ENCODE measurements around the gene FBXO5. TPM values are rescaled to one million over a fixed set of nuclear protein-coding genes. Genes with fewer than 3 reads are reported as not detected.
A peak's percentile ranks its signal among the peaks of the same experiment; 100 is the strongest.

The FBXO5 gene
- total RNA-seq, 1 donor, result 6.5 TPM

GRCh38 chr6:152978058-152978457, 4.8 kb downstream of the FBXO5 start:
- Histone ChIP-seq H3K27ac (ENCODE audit: low read depth, low read length) (peak overlapping the region; percentile 45), H2AFZ (ENCODE audit: low read length) (no peak overlapping the region), H3K27me3 (ENCODE audit: insufficient read depth, low read length) (no peaks in the 10 kb centered on the region), H3K4me1 (ENCODE audit: insufficient read depth, low read length) (peaks cover 30% of the 10 kb centered on the region), H3K4me3 (ENCODE audit: insufficient read depth, low read length) (no peak overlapping the region), H3K9me3 (ENCODE audit: low read depth, low read length) (no peaks in the 10 kb centered on the region), H3K79me2 (ENCODE audit: insufficient read depth, low read length) (peaks cover 98% of the 10 kb centered on the region), H3K36me3 (ENCODE audit: insufficient read depth, low read length) (peaks cover 19% of the 10 kb centered on the region), H3K4me2 (ENCODE audit: insufficient read depth, low read length) (no peak overlapping the region), H4K20me1 (ENCODE audit: insufficient read depth, low read length) (peaks cover 9% of the 10 kb centered on the region)
- no peak for DNase-seq (ENCODE audit: insufficient read length, low spot score, missing footprints)
- TF ChIP-seq CTCF (IDR thresholded peaks at IDR 0.05; ENCODE audit: extremely low read depth, low read depth, low read length), result no peak

- H3K27ac ChIP-seq (ENCODE audit: low read depth, low read length), result peak overlapping the region; percentile 45
- no peak for TF ChIP-seq CTCF (IDR thresholded peaks at IDR 0.05; ENCODE audit: extremely low read depth, low read depth, low read length)
- H3K27me3 ChIP-seq (ENCODE audit: insufficient read depth, low read length), result no peaks in the 10 kb centered on the region
- peaks cover 5% of the 10 kb centered on the region for H4K20me1 ChIP-seq (ENCODE audit: insufficient read depth, low read length)
- H3K4me3 ChIP-seq (ENCODE audit: insufficient read depth, low read length), result no peak overlapping the region
- H3K4me2 ChIP-seq (ENCODE audit: insufficient read depth, low read length), result no peak overlapping the region
- H3K79me2 ChIP-seq (ENCODE audit: insufficient read depth, low read length), result peaks cover 99% of the 10 kb centered on the region
- no peaks in the 10 kb centered on the region for H3K9me3 ChIP-seq (ENCODE audit: low read depth, low read length)
- no peak for DNase-seq (ENCODE audit: insufficient read length, low spot score, missing footprints)
- H3K4me1 ChIP-seq (ENCODE audit: insufficient read depth, low read length), result peaks cover 30% of the 10 kb centered on the region
- H2AFZ ChIP-seq (ENCODE audit: low read length), result no peak overlapping the region
- H3K36me3 ChIP-seq (ENCODE audit: insufficient read depth, low read length), result peaks cover 24% of the 10 kb centered on the region
Observed at GRCh38 chr6:152977556-152977955, 5.3 kb downstream of the FBXO5 start.

- H3K9me3 ChIP-seq (ENCODE audit: low read depth, low read length), result no peaks in the 10 kb centered on the region
- H3K4me2 ChIP-seq (ENCODE audit: insufficient read depth, low read length), result no peak overlapping the region
- peaks cover 30% of the 10 kb centered on the region for H3K4me1 ChIP-seq (ENCODE audit: insufficient read depth, low read length)
- H3K79me2 ChIP-seq (ENCODE audit: insufficient read depth, low read length), result peaks cover 93% of the 10 kb centered on the region
- H3K36me3 ChIP-seq (ENCODE audit: insufficient read depth, low read length), result peaks cover 32% of the 10 kb centered on the region
- DNase-seq (ENCODE audit: insufficient read length, low spot score, missing footprints), result no peak
- H3K4me3 ChIP-seq (ENCODE audit: insufficient read depth, low read length), result no peak overlapping the region
- no peak for TF ChIP-seq CTCF (IDR thresholded peaks at IDR 0.05; ENCODE audit: extremely low read depth, low read depth, low read length)
- no peak overlapping the region for H2AFZ ChIP-seq (ENCODE audit: low read length)
- no peaks in the 10 kb centered on the region for H3K27me3 ChIP-seq (ENCODE audit: insufficient read depth, low read length)
- no peaks in the 10 kb centered on the region for H4K20me1 ChIP-seq (ENCODE audit: insufficient read depth, low read length)
- no peak overlapping the region for H3K27ac ChIP-seq (ENCODE audit: low read depth, low read length)
Observed at GRCh38 chr6:152976749-152977148, 6.1 kb downstream of the FBXO5 start.

GRCh38 chr6:152975204-152975915, 7.5 kb downstream of the FBXO5 start:
- Histone ChIP-seq H3K79me2 (ENCODE audit: insufficient read depth, low read length) (peaks cover 80% of the 10 kb centered on the region), H3K27ac (ENCODE audit: low read depth, low read length) (no peak overlapping the region), H4K20me1 (ENCODE audit: insufficient read depth, low read length) (no peaks in the 10 kb centered on the region), H3K4me1 (ENCODE audit: insufficient read depth, low read length) (peaks cover 21% of the 10 kb centered on the region), H3K4me3 (ENCODE audit: insufficient read depth, low read length) (no peak overlapping the region), H3K27me3 (ENCODE audit: insufficient read depth, low read length) (no peaks in the 10 kb centered on the region), H3K4me2 (ENCODE audit: insufficient read depth, low read length) (peak overlapping the region; percentile 1), H3K36me3 (ENCODE audit: insufficient read depth, low read length) (peaks cover 46% of the 10 kb centered on the region), H3K9me3 (ENCODE audit: low read depth, low read length) (no peaks in the 10 kb centered on the region), H2AFZ (ENCODE audit: low read length) (no peak overlapping the region)
- DNase-seq (ENCODE audit: insufficient read length, low spot score, missing footprints), result no peak
- no peak for TF ChIP-seq CTCF (IDR thresholded peaks at IDR 0.05; ENCODE audit: extremely low read depth, low read depth, low read length)
